ENCODE results near the gene KCNJ9. TPM values are rescaled to one million over a fixed set of nuclear protein-coding genes. Genes with fewer than 3 reads are reported as not detected.
A peak's percentile ranks its signal among the peaks of the same experiment; 100 is the strongest.

KCNJ9 gene
- total RNA-seq, 1 experiment from 2014 or later: not detected

- POLR2A ChIA-PET: interaction anchor here (1.6 kb wide), 1 partner anchor 120 kb away, joined by 7 read pairs; no protein-coding TSS in a partner anchor
- Mint-ChIP-seq H3K4me3 (ENCODE audit: unreplicated experiment) (peak overlapping the region; percentile 86), H3K36me3 (ENCODE audit: insufficient read depth, unreplicated experiment) (peaks cover 11% of the 10 kb centered on the region), H3K27ac (ENCODE audit: unreplicated experiment) (no peak overlapping the region), H3K27me3 (ENCODE audit: insufficient read depth, unreplicated experiment) (no peaks in the 10 kb centered on the region), H3K9me3 (ENCODE audit: unreplicated experiment) (no peaks in the 10 kb centered on the region), H3K4me1 (ENCODE audit: low read depth, unreplicated experiment) (peaks cover 26% of the 10 kb centered on the region)
- no peak for DNase-seq
- peaks cover 30% of the 10 kb centered on the region for H3K4me1 ChIP-seq
- intact Hi-C loops (cut with micrococcal nuclease; ENCODE audit: unreplicated experiment): loop anchor here (2.0 kb wide), 2 partner anchors 25 to 317 kb away; no protein-coding TSS in a partner anchor
- no peaks in the 10 kb centered on the region for H3K9me3 ChIP-seq
- no peak overlapping the region; the same call in 1 of the 2 replicates for H3K4me3 ChIP-seq (ENCODE audit: low read depth, low read length)
- TF ChIP-seq CTCF (IDR thresholded peaks at IDR 0.05; ENCODE audit: insufficient read depth in 1 of 2, low read depth in 1 of 2, low read length in 1 of 2, severe bottlenecking in 1 of 2, unreplicated experiment in 1 of 2): no peak
- no peaks in the 10 kb centered on the region for H3K27me3 ChIP-seq (replicated peaks; ENCODE audit: control insufficient read depth, insufficient read depth, low read length)
- CTCF ChIA-PET: interaction anchor here (2.1 to 4.3 kb wide), 7 partner anchors 14 to 277 kb away, joined by 13 to 33 read pairs (median 13); no protein-coding TSS in a partner anchor
- H3K36me3 ChIP-seq (ENCODE audit: control insufficient read depth, insufficient read depth, low read length): no peaks in the 10 kb centered on the region; the same call in 1 of the 2 replicates
- BruUV-seq (replicated peaks): no TSS peak
Observed at GRCh38 chr1:160099716-160100375, 18.5 kb downstream of the KCNJ9 start.

DNA sequence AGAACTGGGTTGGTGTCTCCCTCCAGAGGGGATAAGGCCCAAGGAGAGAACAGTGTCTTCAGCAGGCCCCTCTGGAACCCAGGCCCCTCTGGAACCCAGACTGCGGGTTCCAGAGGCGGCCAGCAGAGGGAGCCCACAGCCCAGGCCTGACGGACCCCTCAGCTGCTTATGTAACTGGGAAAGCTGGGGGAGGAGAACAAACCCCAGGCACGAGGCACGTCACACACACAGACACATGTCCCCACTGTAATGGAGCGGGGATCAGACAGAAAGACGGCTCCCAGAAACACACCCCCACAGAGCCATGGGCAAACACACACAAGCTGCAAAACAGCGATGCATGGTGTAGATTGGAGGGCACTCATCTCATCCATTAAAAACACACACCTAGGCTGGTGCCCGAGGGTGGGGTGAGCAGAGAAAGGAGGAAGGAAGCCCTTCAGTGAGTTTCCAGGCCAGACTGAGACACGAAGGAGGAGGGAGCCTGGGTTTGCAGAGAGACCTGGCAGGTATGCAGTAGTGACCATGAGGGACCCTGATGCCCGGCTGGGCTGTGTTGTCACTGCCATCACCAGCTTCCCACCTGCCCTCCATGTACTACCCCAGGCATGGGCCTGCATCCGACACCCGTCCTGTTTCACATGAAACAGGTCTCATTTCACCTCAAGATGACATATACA is 19.8 kb downstream of the KCNJ9 start:
- peak overlapping the region; percentile 94 for H3K27ac Mint-ChIP-seq (ENCODE audit: unreplicated experiment)
- BruUV-seq (replicated peaks): no TSS peak
- DNase-seq: peak; percentile 83 to 86
- peaks cover 11% of the 10 kb centered on the region for H3K36me3 Mint-ChIP-seq (ENCODE audit: insufficient read depth, unreplicated experiment)
- no peaks in the 10 kb centered on the region for H3K9me3 Mint-ChIP-seq (ENCODE audit: unreplicated experiment)
- intact Hi-C loops (cut with micrococcal nuclease; ENCODE audit: unreplicated experiment): loop anchor here (1.0 to 2.0 kb wide), 8 partner anchors 24 to 316 kb away; no protein-coding TSS in a partner anchor
- H3K27me3 ChIP-seq (replicated peaks; ENCODE audit: control insufficient read depth, insufficient read depth, low read length): no peaks in the 10 kb centered on the region
- H3K4me3 ChIP-seq (ENCODE audit: low read depth, low read length): no peak overlapping the region
- peaks cover 30% of the 10 kb centered on the region for H3K4me1 ChIP-seq
- no peaks in the 10 kb centered on the region for H3K27me3 Mint-ChIP-seq (ENCODE audit: insufficient read depth, unreplicated experiment)
- TF ChIP-seq CTCF (IDR thresholded peaks at IDR 0.05; ENCODE audit: insufficient read depth in 1 of 2, low read depth in 1 of 2, low read length in 1 of 2, severe bottlenecking in 1 of 2, unreplicated experiment in 1 of 2): peak; percentile 96
- H3K9me3 ChIP-seq: no peaks in the 10 kb centered on the region
- CTCF ChIA-PET: interaction anchor here (0.6 to 4.3 kb wide), 18 partner anchors 11 to 1524 kb away, joined by 3 to 37 read pairs (median 4); partner anchors contain the start of genes DCAF8 and KCNJ9
- POLR2A ChIA-PET: interaction anchor here (0.6 to 1.6 kb wide), 3 partner anchors 24 to 161 kb away, joined by 5 to 7 read pairs (median 7); no protein-coding TSS in a partner anchor
- H3K4me1 Mint-ChIP-seq (ENCODE audit: low read depth, unreplicated experiment): peaks cover 26% of the 10 kb centered on the region
- no peaks in the 10 kb centered on the region for H3K36me3 ChIP-seq (ENCODE audit: control insufficient read depth, insufficient read depth, low read length)
- peak overlapping the region; percentile 68 for H3K4me3 Mint-ChIP-seq (ENCODE audit: unreplicated experiment)
